HG02642 (cell line): Measurements from ENCODE around the gene ZNF709.
A peak's percentile ranks its signal among the peaks of the same experiment; 100 is the strongest.
"Not testable (repeated sequence)": the region's sequence is repeated elsewhere in the genome, so short reads cannot be mapped to it uniquely, and the experiment has no call there.

ENCODE experiments used
- ATAC-seq: cut with Tn5 transposase; IDR thresholded peaks from one replicate; pipeline ENCODE4 v1.9.1; 2021; ENCODE audit warnings: mild to moderate bottlenecking; ENCODE audit not compliant: unreplicated experiment, poor library complexity

Gene ZNF709

DNA sequence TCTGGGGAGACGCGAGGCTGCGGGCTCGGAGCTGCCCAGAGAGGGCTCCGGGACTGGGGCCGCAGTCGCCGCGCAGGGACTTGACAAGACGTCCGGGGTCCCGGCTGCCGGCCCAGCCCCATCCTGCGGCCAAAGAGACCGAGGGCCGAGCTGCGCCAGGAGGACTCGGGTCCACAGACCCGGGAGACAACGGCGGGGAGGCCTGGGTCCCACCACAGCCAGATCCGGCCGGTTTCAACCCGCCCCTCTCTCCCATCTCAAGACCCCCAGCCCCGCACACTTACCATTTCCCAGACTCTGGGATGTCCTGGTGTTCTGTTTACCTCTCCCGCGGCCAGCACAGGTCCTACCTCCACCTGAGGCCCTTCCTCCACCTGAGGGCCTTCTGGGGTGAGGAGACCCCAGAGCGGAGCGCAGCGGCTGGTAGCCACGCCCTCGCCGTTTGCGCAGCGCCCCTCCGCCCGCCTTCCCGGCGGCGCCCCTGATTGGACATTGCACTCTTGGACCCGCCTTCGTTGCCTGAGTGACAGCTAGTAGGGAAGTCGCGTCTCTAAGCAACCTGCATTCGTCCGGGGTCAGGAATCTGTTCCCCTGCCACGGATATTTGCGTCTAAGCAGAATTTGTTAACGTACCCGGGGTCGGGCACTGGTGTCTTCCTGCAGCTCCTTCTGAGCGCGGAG, at the start of gene ZNF709:
Gene ZNF709, minus strand, starts transcription at position 446 of the 681 bp plus-strand sequence. Its CDS starts 159 bp downstream, at position 287.
- ATAC-seq: peak; percentile 96

DNA sequence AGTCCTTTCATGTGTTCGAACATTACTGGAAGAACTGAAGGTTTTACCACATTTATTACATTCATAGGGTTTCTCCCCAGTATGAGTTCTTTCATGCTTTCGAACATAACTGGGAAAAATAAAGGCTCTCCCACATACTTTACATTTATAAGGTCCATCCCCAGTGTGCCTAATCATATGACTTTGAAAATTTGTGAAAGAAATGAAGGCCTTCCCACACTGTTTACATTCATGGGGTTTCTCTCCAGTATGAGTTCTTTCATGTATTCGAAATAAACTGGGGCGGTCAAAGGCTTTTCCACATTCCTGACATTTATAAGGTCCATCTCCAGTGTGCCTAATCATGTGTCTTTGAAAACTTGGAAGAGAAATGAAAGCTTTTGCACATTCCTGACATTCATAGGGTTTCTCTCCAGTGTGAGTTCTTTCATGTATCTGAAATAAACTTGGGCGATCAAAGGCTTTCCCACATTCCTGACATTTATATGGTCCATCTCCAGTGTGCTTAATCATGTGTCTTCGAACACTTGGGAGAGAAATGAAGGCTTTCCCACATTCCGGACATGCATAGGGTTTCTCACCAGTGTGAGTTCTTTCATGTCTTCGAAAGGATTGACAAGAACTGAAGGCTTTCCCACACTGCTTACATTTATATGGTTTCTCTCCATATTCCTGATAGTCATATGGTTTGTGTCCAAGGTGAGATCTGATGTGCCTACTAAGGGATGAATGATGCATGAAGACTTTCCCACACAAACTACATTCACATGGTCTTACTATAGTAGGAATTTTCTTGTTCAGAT, 42.6 kb upstream of the ZNF709 start:
- no peak for ATAC-seq

DNA sequence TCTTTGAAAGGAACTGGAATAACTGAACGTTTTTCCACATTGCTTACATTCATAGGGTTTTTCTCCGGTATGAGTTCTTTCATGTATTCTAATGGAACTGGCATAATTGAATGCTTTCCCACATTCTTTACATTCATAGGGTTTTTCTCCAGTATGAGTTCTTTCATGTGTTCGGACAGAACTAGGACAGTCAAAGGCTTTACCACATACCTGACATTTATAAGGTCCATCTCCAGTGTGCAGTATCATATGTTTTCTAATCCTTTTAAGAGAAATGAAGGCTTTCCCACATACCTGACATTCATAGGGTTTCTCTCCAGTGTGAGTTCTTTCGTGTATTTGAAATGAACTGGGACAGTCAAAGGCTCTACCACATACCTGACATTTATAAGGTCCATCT, 41.9 kb upstream of the ZNF709 start:
- no peak for ATAC-seq

DNA sequence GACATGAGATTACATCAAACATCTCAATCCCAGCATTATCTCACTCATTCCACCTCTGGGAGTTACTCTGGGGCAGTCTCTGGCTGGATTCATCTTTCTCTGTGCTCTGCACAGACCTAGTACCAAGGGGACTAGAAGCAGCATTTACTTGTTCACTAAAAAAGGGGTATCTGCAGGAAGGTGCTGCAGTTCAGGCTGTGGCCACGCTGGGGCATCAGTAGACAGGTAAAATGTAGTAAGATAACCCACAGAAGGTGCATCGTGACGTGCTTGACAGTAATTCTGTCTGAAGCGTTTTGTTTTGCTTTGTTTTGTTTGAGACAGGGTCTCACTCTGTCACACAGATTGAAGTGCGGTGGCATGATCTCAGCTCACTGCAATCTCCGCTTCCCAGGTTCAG, 37.4 kb upstream of the ZNF709 start:
- ATAC-seq: no peak

DNA sequence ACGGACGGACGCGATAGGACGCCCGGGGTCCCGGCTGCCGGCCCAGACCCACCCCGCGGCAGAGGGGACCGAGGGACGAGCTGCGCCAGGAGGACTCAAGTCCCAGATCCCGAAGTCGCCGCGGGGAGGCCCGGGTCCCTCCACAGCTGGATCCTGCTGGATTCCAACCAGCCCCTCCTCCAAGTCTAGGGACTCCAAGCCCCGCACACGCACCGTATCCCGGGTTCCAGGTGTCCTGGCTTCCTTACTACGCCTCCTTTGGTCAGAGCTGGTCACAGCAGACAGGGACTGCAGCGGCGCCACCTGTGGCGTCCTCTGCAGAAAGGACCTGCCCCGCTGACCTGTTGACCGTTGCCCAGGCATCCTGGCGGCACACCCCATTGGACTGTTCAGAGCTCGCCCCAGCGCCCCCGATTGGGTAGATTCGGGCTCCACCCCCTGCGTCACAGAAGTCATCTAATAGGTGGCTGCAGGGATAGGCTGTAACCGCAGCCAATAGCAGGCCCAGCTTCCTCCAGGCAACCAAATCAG, 29.0 kb upstream of the ZNF709 start:
- ATAC-seq: no peak

DNA sequence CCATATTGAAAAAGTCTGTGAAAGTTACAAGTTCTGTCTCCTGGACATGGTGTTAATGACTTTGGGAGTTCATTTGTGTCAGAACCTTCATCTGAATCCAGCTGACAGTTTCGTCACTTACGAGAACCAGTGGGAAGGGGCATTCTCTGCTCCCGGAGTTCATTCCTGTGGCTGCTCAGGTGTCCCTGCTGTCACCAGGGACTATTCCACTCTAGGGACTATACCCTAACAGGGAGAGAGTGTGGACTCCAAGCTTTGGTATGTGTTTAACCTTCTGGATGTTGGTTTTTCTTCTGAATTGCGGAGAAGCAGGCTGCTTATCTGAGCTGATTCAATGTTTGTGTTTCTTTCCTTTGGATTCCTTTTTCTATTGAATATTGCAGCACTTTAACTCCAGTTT, 12.4 kb upstream of the ZNF709 start:
- no peak for ATAC-seq

DNA sequence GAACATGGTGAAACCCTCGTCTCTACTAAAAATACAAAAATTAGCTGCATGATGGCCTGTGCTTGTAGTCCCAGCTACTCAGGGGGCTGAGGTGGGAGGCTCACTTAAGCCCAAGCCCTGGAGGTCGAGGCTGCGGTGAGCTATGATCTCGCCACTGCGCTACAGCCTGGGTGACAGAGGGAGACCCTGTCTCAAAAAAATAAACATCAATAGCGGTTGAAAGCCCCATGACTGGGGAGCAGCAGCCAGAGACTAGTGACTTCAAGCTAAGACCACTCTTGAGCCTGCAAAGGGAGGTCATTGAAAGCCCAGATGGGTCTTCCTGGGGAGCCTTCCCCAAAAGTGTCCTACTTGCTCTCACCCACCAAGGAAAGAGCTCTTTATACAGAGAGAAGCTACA, 11.9 kb upstream of the ZNF709 start:
- no peak for ATAC-seq

DNA sequence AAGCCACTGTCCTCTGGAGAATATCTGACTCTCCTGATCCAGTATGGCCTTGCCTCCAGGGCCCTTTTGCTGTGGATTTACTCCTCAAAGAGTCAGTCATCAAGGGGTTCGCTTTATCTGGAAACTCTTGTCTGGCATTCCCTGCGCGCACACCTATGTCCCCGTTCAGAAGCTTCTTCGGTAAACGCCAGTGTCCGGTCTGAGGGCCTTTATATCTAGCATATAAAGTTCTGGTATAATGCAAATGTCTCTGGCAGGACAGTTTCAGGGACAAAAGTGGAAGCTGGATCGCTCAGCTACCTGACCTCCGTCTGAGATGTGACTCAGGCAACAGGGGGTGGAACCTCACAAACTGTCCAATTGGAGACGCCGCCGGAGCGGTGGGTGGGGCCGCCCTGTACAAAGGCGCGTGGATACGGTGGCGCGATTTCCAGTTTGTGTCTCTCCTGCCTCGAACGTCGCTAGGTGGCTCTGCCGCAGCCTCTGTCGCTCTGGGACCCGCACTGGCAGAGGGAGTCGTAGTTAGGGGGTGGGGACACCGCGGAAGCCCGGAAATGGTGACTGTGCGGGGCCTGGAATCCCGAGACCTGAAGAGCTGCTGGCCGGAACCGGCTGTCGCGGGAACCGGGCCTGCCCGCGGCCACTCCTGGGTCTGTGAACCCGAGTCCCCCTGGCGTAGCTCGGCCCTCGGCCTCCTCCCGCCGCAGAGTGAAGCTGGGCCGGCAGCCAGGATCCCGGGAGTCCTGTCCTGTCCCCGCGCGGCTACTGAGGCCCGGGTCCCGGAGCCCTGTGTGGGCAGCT, 10.6 kb upstream of the ZNF709 start:
- ATAC-seq: peak; percentile 99

DNA sequence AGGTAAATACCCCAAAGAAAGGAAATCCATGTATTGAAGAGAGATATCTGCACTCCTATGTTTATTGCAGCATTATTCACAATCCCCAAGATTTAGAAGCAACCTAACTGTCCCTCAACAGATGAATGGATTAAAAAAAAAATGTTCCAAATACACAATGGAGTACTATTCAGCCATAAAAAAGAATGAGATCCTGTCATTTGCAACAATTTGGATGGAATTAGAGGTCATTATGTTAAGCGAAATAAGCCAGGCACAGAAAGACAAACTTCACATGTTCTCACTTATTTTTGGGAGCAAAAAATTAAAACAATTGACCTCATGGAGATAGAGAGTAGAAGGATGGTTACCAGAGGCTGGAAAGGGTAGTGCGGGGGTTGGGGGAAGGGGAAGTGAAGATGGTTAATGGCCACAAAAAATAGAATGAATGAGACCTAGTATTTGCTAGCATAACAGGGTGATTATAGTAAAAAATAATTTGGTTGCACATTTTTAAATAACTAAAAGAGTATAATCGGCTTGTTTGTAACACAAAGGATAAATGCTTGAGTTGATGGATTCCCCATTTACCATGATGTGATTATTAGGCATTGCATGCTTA, 9.7 kb upstream of the ZNF709 start:
- no peak for ATAC-seq

DNA sequence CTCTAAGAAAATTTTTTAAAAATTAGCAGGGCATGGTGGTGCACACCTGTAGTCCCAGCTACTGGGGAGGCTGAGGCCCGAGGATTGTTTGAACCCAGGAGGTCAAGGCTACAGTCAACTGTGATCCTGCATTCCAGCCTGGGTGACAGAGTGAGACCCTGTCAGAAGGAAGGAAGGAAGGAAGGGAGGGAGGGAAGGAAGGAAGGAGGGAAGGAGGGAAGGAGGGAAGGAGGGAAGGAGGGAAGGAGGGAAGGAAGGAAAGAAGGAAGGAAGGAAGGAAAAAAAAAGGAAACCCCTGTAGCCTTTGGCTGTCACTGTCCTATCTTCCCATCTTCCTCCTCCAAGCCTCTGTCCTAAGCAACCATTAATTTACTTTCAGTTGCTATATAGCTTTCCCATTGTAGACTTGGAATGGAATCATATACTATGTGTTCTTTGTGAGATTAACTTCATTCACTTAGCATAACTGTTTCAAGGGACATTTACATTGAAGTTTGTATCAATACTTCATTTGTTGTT, 1.7 kb upstream of the ZNF709 start:
- not testable (repeated sequence) for ATAC-seq

DNA sequence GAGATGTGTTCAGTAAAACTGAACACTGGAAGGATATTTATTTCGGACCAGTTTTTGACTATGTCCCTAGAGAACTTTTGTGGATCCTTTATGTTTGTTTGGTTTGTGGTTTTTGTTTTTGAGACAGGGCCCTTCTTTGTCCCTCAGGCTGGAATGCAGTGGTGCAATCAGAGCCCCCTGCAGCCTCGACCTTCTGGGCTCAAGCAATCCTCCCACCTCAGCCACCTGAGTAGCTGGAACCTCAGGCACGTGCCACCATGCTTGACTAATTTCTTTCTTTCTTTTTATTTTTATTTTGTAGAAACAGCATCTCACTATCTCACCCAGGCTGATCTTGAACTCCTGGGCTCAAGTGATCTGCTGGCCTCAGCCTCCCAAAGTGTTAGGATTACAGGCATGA, 955 bp upstream of the ZNF709 start:
- no peak for ATAC-seq

DNA sequence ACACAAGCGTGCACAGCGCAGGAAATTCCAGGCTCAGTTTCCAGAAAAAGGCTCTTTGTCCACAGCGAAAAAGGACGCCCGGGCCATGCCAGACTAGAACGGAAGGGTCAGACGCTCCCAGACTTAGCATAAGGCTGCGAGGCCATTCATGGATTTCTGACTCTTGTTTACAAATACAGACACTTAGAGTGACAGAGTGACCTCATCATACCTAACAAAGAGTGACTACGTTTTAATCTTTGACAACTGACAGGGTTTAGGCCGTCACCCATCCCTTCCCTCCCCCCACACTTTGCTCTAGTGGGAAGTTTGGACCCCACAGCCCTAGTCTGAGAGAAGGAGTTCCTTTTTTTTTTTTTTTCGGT, 418 bp upstream of the ZNF709 start:
- ATAC-seq: peak; percentile 14

DNA sequence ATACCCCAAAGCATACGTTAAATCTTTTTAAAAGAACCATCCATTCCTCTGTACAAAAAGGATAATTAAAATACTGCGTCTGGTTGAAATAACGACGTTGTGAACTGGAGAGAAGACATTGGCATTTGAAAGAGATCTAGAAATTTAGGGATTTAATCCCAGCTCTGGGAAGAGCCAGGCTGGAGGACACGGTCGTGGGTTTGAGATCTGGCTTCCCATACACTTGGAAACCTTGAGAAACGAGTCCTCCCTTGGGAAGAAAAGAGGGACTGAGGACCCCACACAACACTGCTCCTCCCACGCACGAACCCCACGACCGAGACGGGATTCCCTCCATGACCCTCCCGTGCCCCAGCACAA, 625 bp downstream of the ZNF709 start:
- ATAC-seq: no peak

DNA sequence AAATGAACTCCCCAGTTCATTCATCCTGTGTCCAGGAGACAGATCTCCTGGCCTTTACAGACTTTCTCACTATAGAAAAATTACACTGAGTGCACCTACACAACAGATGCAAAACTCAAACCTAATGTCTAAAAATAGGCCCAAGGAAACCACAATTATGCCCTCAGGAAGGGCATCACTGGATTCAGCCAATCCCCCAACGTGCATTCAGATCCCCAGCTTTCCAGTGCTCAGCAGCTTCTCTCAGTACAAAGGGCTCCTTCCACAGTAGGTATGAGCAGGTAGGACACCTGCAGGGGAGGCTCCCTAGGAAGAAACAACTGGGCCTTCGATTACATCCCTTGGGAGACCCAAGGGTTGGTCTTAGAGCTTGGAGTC, 2.1 kb downstream of the ZNF709 start:
- ATAC-seq: no peak

DNA sequence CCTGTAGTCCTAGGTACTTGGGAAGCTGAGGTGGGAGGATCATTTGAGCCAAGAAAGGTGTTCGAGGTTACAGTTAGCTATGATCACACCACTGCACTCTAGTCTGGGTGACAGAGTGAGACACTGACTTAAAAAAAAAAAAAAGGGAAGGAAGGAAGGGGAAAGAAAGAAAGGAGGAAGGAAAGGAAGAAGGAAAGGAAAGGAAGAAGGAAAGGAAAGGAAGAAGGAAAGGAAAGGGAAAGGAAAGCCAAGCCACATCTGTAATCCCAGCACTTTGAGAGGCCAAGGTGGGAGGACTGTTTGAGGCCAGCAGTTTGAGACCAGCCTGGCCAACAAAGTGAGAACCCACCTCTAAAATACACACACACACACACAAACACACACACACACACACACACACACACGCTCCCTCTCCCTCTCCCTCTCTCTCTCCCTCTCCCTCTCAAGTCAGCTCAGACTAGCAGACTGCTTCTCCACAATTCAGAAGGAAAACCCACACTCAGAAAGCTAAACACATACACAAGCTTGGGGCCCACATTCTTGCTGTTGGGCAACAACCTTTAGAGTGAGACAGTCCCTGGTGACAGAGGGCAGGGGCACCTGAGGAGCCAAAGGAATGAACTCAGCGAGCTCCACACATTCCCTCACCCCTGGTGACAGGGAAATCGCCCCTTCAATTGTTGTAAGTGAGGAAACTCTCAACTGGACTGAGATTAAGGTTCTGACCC, 2.7 kb downstream of the ZNF709 start:
- no peak for ATAC-seq

DNA sequence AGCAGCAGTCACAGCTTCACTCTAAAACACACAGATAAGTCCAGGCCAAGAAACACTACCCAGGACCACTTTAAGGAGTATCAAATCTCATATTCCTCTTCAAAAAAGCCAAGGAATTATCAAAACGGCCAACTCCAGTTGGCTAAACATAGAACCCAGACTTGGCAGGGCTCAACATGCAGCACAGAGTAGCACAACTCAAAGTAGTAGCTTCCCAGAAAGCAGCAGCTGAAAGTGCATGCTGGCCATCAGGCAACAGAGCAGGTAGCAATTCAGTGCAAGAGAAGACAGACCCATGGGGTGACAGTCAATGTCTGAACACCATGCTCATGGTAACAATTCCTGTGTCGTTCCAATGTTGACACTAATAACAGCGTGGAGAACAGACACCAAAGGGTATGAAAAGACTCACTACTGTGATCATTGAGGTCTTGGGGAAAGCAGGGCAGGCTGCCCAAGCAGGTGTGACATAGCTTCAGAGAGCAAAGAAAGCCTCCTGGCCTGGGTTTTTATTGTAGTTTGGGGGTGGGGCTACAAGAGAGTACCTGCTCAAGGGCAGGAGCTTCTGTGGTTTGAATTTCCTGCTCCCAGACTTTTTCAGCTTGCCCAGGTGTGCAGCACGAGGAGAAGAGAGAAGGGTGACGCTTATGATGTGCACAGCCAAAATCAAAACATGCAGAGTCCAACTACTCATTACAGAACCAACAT, 6.2 kb downstream of the ZNF709 start:
- ATAC-seq: no peak

DNA sequence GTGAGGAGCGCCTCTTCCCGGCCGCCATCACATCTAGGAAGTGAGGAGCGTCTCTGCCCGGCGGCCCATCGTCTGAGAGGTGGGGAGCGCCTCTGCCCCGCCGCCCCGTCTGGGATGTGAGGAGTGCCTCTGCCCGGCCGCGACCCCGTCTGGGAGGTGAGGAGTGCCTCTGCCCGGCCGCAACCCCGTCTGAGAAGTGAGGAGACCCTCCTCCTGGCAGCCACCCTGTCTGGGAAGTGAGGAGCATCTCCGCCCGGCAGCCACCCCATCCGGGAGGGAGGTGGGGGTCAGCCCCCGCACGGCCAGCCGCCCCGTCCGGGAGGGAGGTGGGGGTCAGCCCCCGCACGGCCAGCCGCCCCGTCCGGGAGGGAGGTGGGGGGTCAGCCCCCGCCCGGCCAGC, 17.0 kb downstream of the ZNF709 start:
- not testable (repeated sequence) for ATAC-seq

DNA sequence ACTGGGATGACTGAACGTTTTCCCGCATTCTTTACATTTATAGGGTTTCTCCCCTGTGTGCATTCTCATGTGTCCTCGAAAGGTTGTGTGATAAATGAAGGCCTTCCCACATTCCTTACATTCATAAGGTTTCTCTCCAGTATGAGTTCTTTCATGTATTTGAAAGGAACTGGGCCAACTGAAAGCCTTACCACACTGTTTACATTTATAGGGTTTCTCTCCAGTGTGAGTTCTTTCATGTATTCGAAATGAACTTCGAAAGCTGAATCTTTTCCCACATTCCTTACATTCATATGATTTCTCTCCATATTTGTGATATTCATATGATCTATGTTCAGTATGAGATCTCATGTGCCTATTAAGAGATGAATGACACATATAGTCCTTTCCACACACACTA, 19.4 kb downstream of the ZNF709 start:
- no peak for ATAC-seq

DNA sequence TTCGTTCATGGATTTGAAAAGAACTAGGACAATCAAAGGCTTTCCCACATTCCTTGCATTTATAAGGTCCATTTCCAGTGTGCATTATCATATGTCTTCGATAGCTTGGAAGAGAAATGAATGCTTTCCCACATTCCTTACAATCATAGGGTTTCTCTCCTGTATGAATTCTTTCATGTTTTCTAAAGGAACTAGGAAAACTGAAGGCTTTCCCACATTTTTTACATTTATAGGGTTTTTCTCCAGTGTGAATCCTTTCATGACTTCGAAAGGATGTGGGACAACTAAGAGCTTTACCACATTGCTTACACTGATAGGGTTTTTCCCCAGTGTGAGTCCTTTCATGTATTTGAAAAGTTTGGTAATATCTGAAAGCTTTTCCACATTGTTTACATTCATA, 19.8 kb downstream of the ZNF709 start:
- no peak for ATAC-seq
